Ovary (tissue), 9 donors: ENCODE results near the gene PTPRN2. TPM values are rescaled to one million over a fixed set of nuclear protein-coding genes. Genes with fewer than 3 reads are reported as not detected.

Source experiments
- DNase-seq, 5 donors: peaks; one replicate each; pipeline ENCODE4 v3.0.0-alpha.2; 2019 to 2020
- H3K27ac ChIP-seq, 2 donors: fragments of 200-600 bp; one replicate each; pipeline versions ENCODE4 v1.5.1 to v1.8.0; 2019 to 2022
- H3K27me3 ChIP-seq: fragments of 200-600 bp; one replicate; pipeline ENCODE4 v1.8.0; 2022
- H3K36me3 ChIP-seq: fragments of 200-600 bp; sonication (generic); one replicate; pipeline ENCODE4 v1.5.1; 2019
- H3K4me1 ChIP-seq: one replicate; pipeline ENCODE4 v1.8.1; 2013; ENCODE audit warnings: mild to moderate bottlenecking, moderate library complexity; ENCODE audit not compliant: insufficient read depth
- H3K4me3 ChIP-seq: fragments of 200-600 bp; sonication (generic); one replicate; pipeline ENCODE4 v1.5.1; 2017
- H3K9me3 ChIP-seq, 2 donors: fragments of 200-600 bp in 1 of 2; sonication (generic) in 1 of 2; one replicate each; pipeline versions ENCODE4 v1.5.1 to v1.8.1; 2013 to 2019; ENCODE audit warnings: mild to moderate bottlenecking in 1 of 2, moderate library complexity in 1 of 2
- CTCF ChIP-seq, 3 donors: fragments of 450-650 bp in 2 of 3; fragments of 200-600 bp in 1 of 3; IDR thresholded peaks; one replicate each; pipeline versions ENCODE4 v1.5.1 to v1.8.0; 2016 to 2022; ENCODE audit warnings: antibody characterized with exemption in 3 of 3, mild to moderate bottlenecking in 1 of 3
- EP300 ChIP-seq: sonication (generic); formaldehyde crosslinking; IDR thresholded peaks from one replicate; pipeline ENCODE4 v1.6.1; 2017; ENCODE audit warnings: antibody characterized with exemption
- POLR2A ChIP-seq: fragments of 450-650 bp; IDR thresholded peaks from one replicate; pipeline ENCODE4 v1.6.1; 2017; ENCODE audit warnings: antibody characterized with exemption, mild to moderate bottlenecking, moderate library complexity
- WGBS, 3 donors: extraction: QIAGEN DNeasy Blood & Tissue Kit in 1 of 3; methylation state at CpG; one replicate each; pipeline versions ENCODE4 v1.1.5 to v1.1.7; 2013 to 2017; 5-methylcytosine and 5-hydroxymethylcytosine counted together
- intact Hi-C, 4 donors: fragments of 100-400 bp; cut with DNase I; formaldehyde crosslinking; loops; one replicate each; pipeline versions ENCODE4 v1.11.0 to v1.15.1; 2022 to 2023
- polyA plus RNA-seq, 2 donors: library from polyadenylated mRNA; stranded (reverse); fragments of 200-250 nt in 1 of 2; fragments of 350-450 nt in 1 of 2; fragmentation: Illumina TruSeq in 1 of 2; extraction: RNeasy Lipid Tissue Mini Kit (QIAGEN cat#74804) in 1 of 2; gene quantifications; one replicate each; pipeline ENCODE4 v1.2.3, GENCODE V29; 2013 to 2014
- total RNA-seq, 7 donors: library from RNA; depleted of rRNA in 2 of 7; stranded (reverse); fragments of >200 nt in 2 of 7; fragmentation: NEBNext Ultra II Directional in 3 of 7; extraction: Animal tissue kit (Norgen Biotek cat#: 25700) in 3 of 7; gene quantifications; one replicate each; pipeline versions ENCODE4 v1.1.0 to v1.2.4, GENCODE V29; 2016 to 2023
- donor health status: DM: no; HTN: no; CAD: no; lungs with moderate emphysema.
- donor health status: DM: no; HTN: no; CAD: no.
- donor health status: Bipolar disorder and iron deficiency.
- donor health status: DM: yes; HTN: yes; CAD: no.
- donor health status: DM: no; HTN: no; CAD: no.
- donor health status: DM: yes; HTN: yes; CAD: no.

PTPRN2 gene
- total and polyA plus RNA-seq, 9 donors, result 3.5 to 11.1 (median 5.9) TPM

GRCh38 chr7:157644946-157645345 lies 942.7 kb downstream of the PTPRN2 start:
- Histone ChIP-seq H3K4me3 (no peak overlapping the region), H3K27me3 (no peaks in the 10 kb centered on the region), H3K9me3 (no peaks in the 10 kb centered on the region), H3K4me1 (no peaks in the 10 kb centered on the region), H3K27ac (no peak overlapping the region), H3K36me3 (no peaks in the 10 kb centered on the region)
- TF ChIP-seq CTCF (IDR thresholded peaks at IDR 0.05) (no peak), EP300 (no peak), POLR2A (no peak)
- DNase-seq, result no peak
- 88 to 93% (median 90%) methylated on average over 12 of the region's 12 CpGs for WGBS, 3 donors
- intact Hi-C loops, result no loop called here

- TF ChIP-seq CTCF (IDR thresholded peaks at IDR 0.05), result no peak
- TF ChIP-seq POLR2A, result no peak
- no peak for TF ChIP-seq EP300
- Histone ChIP-seq H3K27ac (no peak overlapping the region), H3K27me3 (no peaks in the 10 kb centered on the region), H3K9me3 (no peaks in the 10 kb centered on the region), H3K4me3 (no peak overlapping the region), H3K36me3 (no peaks in the 10 kb centered on the region), H3K4me1 (no peaks in the 10 kb centered on the region)
- intact Hi-C loops, result no loop called here
- DNase-seq, result no peak
- 93 to 95% (median 94%) methylated on average over 23 of the region's 23 CpGs for WGBS, 3 donors
Measured at GRCh38 chr7:157643525-157643970, 944.1 kb downstream of the PTPRN2 start.

- no peak for TF ChIP-seq CTCF (IDR thresholded peaks at IDR 0.05)
- no peak for TF ChIP-seq EP300
- no peak for TF ChIP-seq POLR2A
- no peak overlapping the region for H3K4me3 ChIP-seq
- DNase-seq, result no peak
Measured at GRCh38 chr7:157641866-157642265, 945.8 kb downstream of the PTPRN2 start.

GRCh38 chr7:157640144-157640543 lies 947.5 kb downstream of the PTPRN2 start:
- Histone ChIP-seq H3K27me3 (no peaks in the 10 kb centered on the region), H3K9me3 (no peaks in the 10 kb centered on the region), H3K4me1 (no peaks in the 10 kb centered on the region), H3K36me3 (no peaks in the 10 kb centered on the region), H3K27ac (no peak overlapping the region), H3K4me3 (no peak overlapping the region)
- TF ChIP-seq EP300 (no peak), POLR2A (no peak), CTCF (IDR thresholded peaks at IDR 0.05) (no peak)
- no peak for DNase-seq
- intact Hi-C loops, result no loop called here
- 96 to 99% (median 96%) methylated on average over 1 of the region's 1 CpG for WGBS, 3 donors

More at GRCh38 chr7:157641866-157642265, 945.8 kb downstream of the PTPRN2 start:
- Histone ChIP-seq H3K9me3 (no peaks in the 10 kb centered on the region), H3K36me3 (no peaks in the 10 kb centered on the region), H3K27ac (no peak overlapping the region), H3K4me1 (no peaks in the 10 kb centered on the region), H3K27me3 (no peaks in the 10 kb centered on the region)
- intact Hi-C loops, result no loop called here
- WGBS, 3 donors, result 86 to 91% (median 87%) methylated on average over 8 of the region's 8 CpGs

- H3K4me1 ChIP-seq, result no peaks in the 10 kb centered on the region
Measured at GRCh38 chr7:157638563-157638962, 949.1 kb downstream of the PTPRN2 start.

More at GRCh38 chr7:157638563-157638962, 949.1 kb downstream of the PTPRN2 start:
- 91 to 92% (median 91%) methylated on average over 8 of the region's 8 CpGs for WGBS, 3 donors
- no peaks in the 10 kb centered on the region for H3K36me3 ChIP-seq
- no peak for DNase-seq
- no peaks in the 10 kb centered on the region for H3K27me3 ChIP-seq
- intact Hi-C loops, result no loop called here
- H3K9me3 ChIP-seq, result no peaks in the 10 kb centered on the region
- no peak for TF ChIP-seq CTCF (IDR thresholded peaks at IDR 0.05)
- no peak for TF ChIP-seq POLR2A
- TF ChIP-seq EP300, result no peak
- H3K27ac ChIP-seq, result no peak overlapping the region
- no peak overlapping the region for H3K4me3 ChIP-seq
